ENCODE data around the gene SSR3.

DNA sequence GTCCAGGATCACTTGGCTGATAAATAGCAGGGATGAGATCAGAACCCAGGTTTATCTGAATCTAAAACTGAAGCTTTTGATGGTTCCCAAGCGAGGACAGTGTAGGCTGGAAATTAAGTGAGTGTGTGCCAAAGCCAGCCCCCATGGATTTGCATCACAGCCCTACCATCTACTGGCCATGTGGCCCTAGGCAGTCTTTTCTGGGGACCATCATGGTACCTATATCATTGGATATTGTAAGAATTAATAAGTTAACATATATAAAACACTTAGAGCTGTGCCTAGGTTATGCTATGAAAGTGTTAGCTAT lies 32.8 kb upstream of the SSR3 start:
- TF ChIP-seq POLR2AphosphoS5 (IDR thresholded peaks at IDR 0.05; ENCODE audit: low read depth, low read length) (no peak), SIN3A (IDR thresholded peaks at IDR 0.05; ENCODE audit: borderline replicate concordance, insufficient read depth, low read length) (no peak)
- TF ChIP-seq, protein P1, sequence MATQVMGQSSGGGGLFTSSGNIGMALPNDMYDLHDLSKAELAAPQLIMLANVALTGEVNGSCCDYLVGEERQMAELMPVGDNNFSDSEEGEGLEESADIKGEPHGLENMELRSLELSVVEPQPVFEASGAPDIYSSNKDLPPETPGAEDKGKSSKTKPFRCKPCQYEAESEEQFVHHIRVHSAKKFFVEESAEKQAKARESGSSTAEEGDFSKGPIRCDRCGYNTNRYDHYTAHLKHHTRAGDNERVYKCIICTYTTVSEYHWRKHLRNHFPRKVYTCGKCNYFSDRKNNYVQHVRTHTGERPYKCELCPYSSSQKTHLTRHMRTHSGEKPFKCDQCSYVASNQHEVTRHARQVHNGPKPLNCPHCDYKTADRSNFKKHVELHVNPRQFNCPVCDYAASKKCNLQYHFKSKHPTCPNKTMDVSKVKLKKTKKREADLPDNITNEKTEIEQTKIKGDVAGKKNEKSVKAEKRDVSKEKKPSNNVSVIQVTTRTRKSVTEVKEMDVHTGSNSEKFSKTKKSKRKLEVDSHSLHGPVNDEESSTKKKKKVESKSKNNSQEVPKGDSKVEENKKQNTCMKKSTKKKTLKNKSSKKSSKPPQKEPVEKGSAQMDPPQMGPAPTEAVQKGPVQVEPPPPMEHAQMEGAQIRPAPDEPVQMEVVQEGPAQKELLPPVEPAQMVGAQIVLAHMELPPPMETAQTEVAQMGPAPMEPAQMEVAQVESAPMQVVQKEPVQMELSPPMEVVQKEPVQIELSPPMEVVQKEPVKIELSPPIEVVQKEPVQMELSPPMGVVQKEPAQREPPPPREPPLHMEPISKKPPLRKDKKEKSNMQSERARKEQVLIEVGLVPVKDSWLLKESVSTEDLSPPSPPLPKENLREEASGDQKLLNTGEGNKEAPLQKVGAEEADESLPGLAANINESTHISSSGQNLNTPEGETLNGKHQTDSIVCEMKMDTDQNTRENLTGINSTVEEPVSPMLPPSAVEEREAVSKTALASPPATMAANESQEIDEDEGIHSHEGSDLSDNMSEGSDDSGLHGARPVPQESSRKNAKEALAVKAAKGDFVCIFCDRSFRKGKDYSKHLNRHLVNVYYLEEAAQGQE (IDR thresholded peaks at IDR 0.05; ENCODE audit: insufficient read depth in 1 of 2, low read depth in 2 of 2, low read length in 2 of 2) = no peak
